Cardiac muscle cell (in vitro differentiated cells and primary cell): ENCODE measurements around the gene DCUN1D1. TPM values are rescaled to one million over a fixed set of nuclear protein-coding genes. Genes with fewer than 3 reads are reported as not detected.

Experiments used
- DNase-seq, 2 donors: peaks; one replicate each; pipeline versions ENCODE4 v3.0.0 to v3.0.0-alpha.2; 2010 to 2017; ENCODE audit warnings: low read depth in 1 of 2, low spot score in 1 of 2
- H3K27ac ChIP-seq: fragments of 200-600 bp; sonication (generic); 2 replicates; pipeline ENCODE4 v1.5.1; 2016
- H3K27me3 ChIP-seq: fragments of 200-600 bp; sonication (generic); 2 replicates; pipeline ENCODE4 v1.6.0; 2016; ENCODE audit warnings: control low read depth
- H3K36me3 ChIP-seq: fragments of 200-600 bp; sonication (generic); 2 replicates; pipeline ENCODE4 v1.5.1; 2016; ENCODE audit warnings: control low read depth
- H3K4me1 ChIP-seq: fragments of 200-600 bp; sonication (generic); 2 replicates; pipeline ENCODE4 v1.8.1; 2017; ENCODE audit warnings: low read depth, mild to moderate bottlenecking, mixed run types
- H3K4me3 ChIP-seq: fragments of 200-600 bp; sonication (generic); 2 replicates; pipeline ENCODE4 v1.5.1; 2016; ENCODE audit warnings: mild to moderate bottlenecking
- H3K9me3 ChIP-seq: fragments of 200-600 bp; sonication (generic); 2 replicates; pipeline ENCODE4 v1.5.1; 2017; ENCODE audit warnings: low read depth, mild to moderate bottlenecking, control low read depth
- polyA plus RNA-seq: library from polyadenylated mRNA; unstranded; fragments of >200 nt; fragmentation: Nextera tagmentation; extraction: Ambion mirVana; gene quantifications from 2 replicates; pipeline ENCODE4 v1.2.1, GENCODE V29; 2016
- total RNA-seq: library from RNA; depleted of rRNA; stranded (reverse); fragments of >200 nt; gene quantifications from 2 replicates; pipeline ENCODE4 v1.2.3, GENCODE V29; 2016
- TF ChIP-seq, protein P1 (sequence below): IDR thresholded peaks from 2 replicates; pipeline ENCODE4 v1.5.1; 2012; ENCODE audit warnings: low read depth, mild to moderate bottlenecking, low read length

Gene DCUN1D1
- total RNA-seq: 22.8 and 31.1 TPM in 2 replicates
- polyA plus RNA-seq: 28.4 and 33.2 TPM in 2 replicates

DNA sequence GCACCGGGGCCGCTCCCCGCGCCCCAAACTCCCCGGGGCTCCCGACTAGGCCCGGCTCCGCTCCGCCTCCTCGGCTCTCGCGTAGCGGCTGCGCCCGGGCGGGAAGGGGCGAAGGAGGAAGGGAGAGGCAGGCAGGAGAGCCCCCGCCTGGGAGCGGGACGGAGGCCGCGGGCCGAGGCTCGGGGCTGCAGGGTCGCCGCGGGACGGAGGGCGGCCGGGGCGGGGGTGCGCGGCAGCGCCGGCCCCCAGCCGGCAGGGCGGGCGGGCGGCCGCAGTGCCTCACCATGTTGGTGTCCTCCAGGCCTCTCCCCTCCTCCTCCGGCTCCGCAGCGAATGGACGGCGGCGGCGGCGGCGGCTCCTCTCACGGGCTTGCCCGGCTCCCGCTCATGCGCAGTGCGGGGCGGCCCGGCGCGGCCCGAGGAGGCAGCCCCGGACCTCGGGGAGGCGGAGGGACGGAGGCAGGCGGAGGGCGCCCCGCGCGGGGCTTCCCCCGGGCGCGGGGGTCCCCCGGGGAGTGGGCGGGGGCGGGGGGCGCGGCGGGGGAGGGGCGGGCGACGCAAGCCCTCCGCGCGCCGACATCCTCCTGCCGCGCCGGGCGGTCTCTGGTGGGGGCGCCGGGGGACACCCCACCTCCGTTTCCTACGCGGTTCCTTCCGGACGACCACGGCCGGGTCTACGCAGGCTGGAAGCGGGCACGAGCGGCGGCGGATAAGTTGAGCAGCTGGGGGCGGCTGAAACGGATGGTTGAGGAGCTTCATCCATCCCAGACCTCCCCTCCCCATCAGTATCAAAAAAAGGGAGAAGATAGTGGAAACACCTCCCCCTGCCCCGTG is at the start of gene DCUN1D1:
DCUN1D1 (minus strand) TSS at position 335 of the 834 bp plus-strand sequence; CDS start at position 286, 49 bp downstream.
- peak within 1 kb of the TSS; percentile 90 for H3K27ac ChIP-seq

GRCh38 chr3:183028416-183028815 is 48.1 kb upstream of the DCUN1D1 start:
- Histone ChIP-seq H3K36me3 (peaks cover 18% of the 10 kb centered on the region), H3K27ac (no peak overlapping the region), H3K4me3 (no peak overlapping the region), H3K9me3 (no peaks in the 10 kb centered on the region), H3K4me1 (no peaks in the 10 kb centered on the region), H3K27me3 (no peaks in the 10 kb centered on the region)
- TF ChIP-seq, protein P1, sequence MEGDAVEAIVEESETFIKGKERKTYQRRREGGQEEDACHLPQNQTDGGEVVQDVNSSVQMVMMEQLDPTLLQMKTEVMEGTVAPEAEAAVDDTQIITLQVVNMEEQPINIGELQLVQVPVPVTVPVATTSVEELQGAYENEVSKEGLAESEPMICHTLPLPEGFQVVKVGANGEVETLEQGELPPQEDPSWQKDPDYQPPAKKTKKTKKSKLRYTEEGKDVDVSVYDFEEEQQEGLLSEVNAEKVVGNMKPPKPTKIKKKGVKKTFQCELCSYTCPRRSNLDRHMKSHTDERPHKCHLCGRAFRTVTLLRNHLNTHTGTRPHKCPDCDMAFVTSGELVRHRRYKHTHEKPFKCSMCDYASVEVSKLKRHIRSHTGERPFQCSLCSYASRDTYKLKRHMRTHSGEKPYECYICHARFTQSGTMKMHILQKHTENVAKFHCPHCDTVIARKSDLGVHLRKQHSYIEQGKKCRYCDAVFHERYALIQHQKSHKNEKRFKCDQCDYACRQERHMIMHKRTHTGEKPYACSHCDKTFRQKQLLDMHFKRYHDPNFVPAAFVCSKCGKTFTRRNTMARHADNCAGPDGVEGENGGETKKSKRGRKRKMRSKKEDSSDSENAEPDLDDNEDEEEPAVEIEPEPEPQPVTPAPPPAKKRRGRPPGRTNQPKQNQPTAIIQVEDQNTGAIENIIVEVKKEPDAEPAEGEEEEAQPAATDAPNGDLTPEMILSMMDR: no peak
- DNase-seq: no peak

More for the DNA sequence above, at the start of gene DCUN1D1:
- peak; percentile 91 to 94 for DNase-seq
- H3K4me1 ChIP-seq: peaks cover 12% of the 10 kb centered on the region
- H3K27me3 ChIP-seq: no peaks in the 10 kb centered on the region
- H3K4me3 ChIP-seq: peak within 1 kb of the TSS; percentile 100
- TF ChIP-seq, protein P1: no peak
- no peaks in the 10 kb centered on the region for H3K9me3 ChIP-seq
- H3K36me3 ChIP-seq: no peaks in the 10 kb centered on the region

DNA sequence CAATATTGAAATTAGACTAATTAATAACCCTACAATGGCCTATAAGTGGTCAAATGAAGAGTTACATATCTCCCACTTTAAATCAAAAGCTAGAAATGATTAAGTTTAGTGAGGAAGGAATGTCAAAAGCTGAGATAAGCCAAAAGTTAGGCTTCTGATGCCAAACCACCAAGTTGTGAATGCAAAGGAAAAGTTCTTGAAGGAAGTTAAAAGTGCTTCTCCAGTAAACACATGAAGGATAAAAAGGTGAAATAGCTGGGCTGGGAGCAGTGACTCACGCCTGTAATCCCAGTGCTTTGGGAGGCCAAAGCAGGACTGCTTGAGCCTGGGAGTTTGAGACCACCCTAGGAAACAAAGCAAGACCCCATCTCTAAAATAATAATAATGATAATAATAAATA is 46.9 kb upstream of the DCUN1D1 start:
- Histone ChIP-seq H3K27ac (no peak overlapping the region), H3K4me1 (no peaks in the 10 kb centered on the region), H3K36me3 (peaks cover 24% of the 10 kb centered on the region), H3K27me3 (no peaks in the 10 kb centered on the region), H3K9me3 (no peaks in the 10 kb centered on the region), H3K4me3 (no peak overlapping the region)
- DNase-seq: peak in 1 of 2 donors; percentile 16
- TF ChIP-seq, protein P1: no peak

- DNase-seq: no peak
- H3K4me1 ChIP-seq: no peaks in the 10 kb centered on the region
- H3K36me3 ChIP-seq: peaks cover 35% of the 10 kb centered on the region
- TF ChIP-seq, protein P1: no peak
- H3K4me3 ChIP-seq: no peak overlapping the region
- no peaks in the 10 kb centered on the region for H3K27me3 ChIP-seq
- no peaks in the 10 kb centered on the region for H3K9me3 ChIP-seq
- H3K27ac ChIP-seq: no peak overlapping the region
These were observed 42.7 kb upstream of the DCUN1D1 start for GRCh38 chr3:183022936-183023516.

DNA sequence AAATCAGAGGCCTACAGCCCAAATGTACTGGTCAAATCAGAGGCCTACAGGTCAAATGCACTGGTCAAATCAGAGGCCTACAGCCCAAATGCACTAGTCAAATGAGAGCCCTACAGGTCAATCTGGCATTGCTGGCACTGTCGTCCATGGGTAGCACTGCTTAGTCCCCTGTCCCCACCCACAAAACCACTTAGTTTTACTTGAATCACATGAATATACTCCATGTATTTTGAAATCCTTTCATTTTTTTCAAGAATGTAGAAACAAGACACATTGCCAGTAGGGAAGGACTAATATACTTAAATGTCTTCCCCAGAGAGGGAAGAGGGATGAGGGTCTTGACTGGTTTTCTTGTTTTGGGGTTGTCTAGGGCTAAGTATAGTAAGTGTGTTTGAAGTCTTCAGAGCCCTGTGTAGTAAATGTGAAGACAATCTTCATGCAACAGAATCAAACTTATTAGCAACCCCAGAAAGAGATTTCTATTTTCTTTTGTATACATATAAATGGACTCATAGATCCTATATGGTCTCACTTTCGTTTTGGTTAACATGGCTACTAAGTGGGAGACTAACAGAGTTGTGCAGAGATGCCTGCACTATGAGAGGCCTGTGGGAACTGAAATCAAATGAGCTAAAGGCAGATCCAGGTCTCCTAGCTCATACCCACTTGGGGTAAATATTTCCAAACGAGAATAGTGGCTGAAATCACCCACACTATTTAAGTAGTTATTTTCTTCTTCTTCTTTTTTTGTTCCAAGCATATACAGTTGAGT is 38.3 kb upstream of the DCUN1D1 start:
- Histone ChIP-seq H3K36me3 (peaks cover 36% of the 10 kb centered on the region), H3K9me3 (no peaks in the 10 kb centered on the region), H3K4me1 (no peaks in the 10 kb centered on the region), H3K27ac (no peak overlapping the region), H3K4me3 (no peak overlapping the region), H3K27me3 (no peaks in the 10 kb centered on the region)
- TF ChIP-seq, protein P1: no peak
- no peak for DNase-seq
